RKO (cell line): ENCODE measurements around the gene CLMP.
"Not testable (repeated sequence)": the region's sequence is repeated elsewhere in the genome, so short reads cannot be mapped to it uniquely, and the experiment has no call there.

ENCODE experiments used
- DNase-seq: peaks from one replicate; pipeline ENCODE4 v3.0.0-alpha.2; 2016; ENCODE audit warnings: low spot score

The CLMP gene

DNA sequence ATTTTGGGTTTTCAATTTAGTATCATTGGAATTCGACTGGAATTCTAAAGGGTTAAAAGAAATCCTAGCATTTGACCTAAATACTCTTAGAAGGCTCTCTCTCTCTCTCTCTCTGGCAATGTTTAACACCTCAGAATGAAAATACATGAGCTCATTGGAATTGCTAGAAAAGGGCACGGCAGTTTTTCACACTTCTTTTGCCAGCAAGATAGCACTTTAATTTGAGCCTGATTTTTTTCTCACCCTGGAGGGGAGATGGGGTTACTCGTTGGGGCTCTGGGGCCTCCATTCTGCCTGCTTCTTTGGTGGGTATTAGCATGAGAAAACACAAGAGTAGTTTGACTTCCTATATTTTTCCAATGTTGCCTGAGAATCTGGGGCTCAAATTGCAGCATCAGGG, 22.8 kb upstream of the CLMP start:
- no peak for DNase-seq

DNA sequence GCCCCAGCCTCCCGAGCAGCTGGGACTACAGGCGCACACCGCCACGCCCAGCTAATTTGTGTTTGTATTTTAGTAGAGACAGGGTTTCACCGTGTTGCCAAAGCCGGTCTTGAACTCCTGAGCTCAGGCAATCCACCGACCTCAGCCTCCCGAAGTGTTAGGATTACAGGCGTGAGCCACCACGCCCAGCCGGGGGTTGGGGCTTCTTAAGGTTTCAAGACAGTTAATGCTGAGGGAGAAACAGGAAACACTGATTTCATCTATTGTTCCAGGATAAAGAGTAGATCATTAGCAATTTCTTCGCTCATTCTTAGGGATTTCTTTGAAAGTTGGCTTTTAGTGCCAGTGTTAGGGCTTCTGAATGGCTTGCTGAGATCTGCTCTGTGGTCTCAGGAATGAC, 21.2 kb upstream of the CLMP start:
- no peak for DNase-seq

DNA sequence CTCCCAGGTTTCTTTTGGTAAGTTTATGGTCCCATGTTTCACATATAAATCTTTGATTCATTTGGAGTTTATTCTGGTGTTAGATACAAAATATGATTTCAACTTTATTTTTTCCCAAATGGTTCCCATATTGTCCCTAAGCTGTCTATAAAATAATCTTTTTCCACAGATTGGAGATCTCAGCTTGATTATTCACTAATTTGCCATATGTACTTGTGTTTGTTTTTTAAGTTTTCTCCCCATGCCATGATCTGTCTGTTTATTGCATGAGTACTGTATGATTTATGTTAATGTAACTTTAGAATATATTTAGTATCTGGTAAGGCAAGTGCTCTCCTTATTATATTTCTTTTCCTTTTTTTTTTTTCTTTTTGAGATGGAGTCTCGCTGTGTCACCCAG, 19.9 kb upstream of the CLMP start:
- DNase-seq: no peak

DNA sequence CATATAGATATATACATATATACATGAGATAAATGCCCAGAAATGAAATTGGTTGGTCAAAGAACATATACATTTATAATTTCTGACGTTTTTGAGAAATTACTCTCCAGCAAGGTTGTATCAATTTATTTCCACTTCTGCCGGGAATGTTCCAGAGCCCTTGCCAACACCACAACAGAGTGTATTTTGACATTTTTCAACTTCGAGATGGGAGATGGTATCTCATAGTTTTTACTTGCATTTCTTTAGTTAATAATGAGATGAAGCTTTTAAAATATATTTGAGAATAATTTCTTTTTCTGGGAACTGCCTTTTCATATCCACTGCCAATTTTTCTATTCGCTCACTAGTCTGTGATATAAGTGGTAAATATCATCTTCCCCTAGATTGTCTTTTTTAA, 19.3 kb upstream of the CLMP start:
- DNase-seq: no peak

DNA sequence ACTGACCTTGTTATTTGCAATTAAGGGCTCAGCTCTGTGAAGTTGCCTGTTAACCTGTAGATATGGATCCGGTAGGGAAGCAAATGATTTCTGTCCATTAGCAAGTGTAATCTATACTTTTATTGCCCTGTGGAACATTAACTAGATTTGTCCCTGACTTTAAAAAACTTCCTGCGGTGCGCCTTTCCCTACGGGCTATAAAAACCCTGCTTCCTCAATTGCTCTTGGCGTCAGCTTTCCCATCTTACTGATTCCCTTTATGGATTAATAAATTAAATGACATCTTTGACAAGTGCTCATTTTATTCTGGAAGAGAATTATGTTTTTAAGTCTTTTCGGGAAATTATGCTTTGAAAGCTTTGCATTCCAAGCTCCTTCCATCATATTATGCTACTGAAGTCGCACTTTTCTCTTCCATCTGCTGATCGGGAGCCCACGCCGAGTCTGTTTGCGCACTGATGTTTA, 18.3 kb upstream of the CLMP start:
- no peak for DNase-seq

DNA sequence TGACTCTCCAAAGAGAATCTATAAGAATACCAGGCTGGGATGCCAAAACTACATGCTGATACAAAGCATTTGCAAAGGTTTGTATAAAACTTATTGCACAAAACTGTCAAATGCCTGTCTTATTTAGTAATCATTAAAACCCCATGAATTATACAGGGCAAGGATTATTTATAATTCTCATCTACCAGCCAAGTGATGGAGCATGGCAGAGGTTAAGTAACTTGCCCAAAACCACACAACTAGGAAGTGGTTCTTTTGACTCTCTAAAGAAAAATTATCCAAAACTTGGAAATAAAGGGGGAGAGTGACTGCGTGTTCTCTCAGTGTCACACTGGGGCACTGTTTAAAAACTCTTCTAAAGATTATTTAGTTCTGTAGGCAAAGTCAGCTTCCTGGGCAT, 17.4 kb upstream of the CLMP start:
- no peak for DNase-seq

DNA sequence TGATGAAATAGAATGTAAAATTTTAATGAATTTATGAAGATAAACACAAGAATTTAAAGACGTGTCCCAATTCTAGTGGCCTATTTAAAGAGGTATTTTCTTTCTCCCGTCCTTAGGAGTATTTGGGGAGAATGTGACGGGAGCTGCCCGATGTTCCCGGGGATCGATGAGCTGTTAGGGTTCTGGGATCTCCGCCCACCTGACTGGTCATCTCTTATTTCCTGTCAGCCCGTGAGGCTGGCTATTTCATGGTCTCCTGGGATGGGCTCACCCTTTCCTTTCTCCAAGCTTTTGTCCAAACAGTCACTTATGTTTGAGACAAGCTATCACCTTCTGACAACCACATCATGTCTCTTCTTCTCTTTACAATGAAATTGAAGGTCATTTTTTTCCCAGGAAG, 16.9 kb upstream of the CLMP start:
- DNase-seq: no peak

DNA sequence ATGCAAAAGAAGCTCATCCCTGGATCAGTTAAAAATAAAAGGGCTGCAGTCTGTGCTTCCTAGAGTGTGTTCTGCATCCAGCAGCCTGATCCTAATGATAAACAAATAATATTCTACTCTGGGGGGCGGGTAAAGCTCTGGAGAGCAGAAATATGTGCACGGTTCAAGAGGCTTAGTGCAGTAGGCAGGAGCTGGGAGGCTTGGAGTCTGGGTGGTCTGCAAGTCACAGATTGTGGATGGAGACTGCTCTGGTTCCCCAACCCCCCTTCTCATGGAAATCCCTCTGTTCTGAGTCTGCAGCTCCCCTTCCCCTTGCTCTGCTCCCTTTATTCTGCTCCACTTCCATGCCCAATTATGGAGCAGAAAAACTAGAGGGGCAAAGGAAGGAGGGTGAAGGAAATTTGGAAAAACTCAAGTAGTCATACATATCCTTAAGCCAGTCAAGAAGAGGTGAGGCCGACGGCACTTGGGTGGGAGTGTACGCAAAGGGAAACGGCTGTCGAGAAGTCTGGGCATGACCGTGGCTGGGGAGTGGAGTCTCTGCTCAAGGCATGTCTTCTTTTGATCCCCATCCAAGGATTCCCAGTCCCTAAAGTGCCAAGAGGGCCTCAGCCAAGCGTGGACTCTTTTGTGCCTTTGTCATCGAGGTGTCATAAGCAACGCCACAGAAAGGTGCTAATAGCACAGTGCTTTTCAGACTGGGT, 16.3 kb upstream of the CLMP start:
- DNase-seq: no peak

DNA sequence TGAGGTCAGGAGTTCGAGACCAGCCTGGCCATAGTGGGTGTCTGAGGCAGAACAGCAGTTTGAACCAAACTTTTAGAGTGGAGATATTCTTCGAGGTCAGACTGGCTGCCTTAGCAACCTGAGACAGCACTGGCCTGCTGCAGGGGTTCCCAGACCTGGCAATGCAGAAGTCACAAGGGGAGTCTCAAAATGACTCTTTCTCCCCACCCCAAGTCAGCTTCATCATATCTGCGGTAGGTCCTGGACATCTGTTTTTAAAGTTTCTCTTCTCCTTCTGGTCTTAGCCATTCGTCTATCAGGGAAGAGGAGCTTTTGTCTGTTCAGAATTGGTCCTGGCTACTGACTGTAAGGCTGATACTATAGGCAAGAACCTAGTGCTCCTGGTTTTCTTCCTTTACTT, 14.5 kb upstream of the CLMP start:
- DNase-seq: no peak

DNA sequence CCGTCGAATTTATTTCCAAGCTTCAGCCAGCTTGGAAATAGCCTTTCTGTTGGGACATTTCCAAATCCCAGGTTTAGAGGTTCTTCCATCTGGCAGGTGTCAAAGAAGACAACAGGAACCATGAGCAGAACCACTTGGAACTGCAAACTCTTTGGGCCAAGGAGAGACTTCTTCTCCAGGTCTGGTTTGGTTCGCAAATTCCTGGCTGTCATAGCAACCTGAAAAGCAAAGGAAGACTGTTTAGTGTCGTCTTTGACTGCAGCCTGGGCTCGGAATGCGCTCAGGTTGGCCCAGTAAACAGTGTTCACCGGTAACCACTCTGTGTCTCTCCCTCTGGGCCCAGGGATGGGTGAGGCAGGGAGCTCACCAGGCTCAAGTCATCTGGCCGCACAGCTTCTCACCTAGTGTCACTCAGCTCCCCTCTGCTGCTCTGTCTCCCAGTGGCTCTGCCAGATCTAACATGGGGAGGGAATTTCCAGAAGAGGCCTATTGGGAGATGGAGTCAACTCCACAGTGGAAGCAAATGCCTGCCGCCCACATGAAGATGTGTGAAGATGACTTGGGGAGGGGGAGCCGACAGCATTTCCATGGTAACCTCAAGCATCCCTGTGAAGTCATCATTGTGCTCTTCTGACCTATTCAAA, 11.9 kb upstream of the CLMP start:
- no peak for DNase-seq

DNA sequence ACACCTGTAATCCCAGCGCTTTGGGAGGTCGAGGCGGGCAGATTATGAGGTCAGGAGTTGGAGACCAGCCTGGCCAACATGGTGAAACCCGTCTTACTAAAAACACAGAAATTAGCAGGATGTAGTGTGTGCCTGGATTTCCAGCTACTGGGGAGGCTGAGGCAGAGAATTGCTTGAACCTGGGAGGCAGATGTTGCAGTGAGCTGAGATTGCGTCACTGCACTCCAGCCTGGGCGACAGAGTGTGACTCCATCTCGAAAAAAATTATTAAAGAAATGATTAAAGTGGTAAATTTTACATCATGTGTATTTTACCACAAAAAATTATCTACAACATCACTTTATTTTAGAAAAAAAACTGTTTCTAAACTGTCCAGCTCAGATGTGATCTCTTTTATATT, 11.0 kb upstream of the CLMP start:
- DNase-seq: not testable (repeated sequence)

DNA sequence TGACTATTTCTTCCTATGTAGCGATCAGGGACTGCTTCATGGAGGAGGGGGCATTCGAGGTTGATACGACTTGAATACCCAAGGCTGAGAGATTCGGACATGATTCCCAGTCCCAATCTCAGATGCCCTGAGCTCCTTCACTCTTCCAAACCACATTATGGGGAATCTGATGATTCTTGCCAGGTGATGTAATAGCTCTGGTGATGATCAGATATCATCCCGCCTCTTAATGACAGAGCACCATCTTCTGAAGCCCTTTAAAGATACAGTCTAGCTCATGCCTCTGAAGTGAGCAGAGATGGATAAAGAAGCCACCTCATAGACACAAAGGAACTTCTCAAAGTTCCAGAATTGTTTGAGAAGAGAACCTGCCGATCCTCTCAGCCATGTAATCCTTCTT, 8.9 kb upstream of the CLMP start:
- no peak for DNase-seq

DNA sequence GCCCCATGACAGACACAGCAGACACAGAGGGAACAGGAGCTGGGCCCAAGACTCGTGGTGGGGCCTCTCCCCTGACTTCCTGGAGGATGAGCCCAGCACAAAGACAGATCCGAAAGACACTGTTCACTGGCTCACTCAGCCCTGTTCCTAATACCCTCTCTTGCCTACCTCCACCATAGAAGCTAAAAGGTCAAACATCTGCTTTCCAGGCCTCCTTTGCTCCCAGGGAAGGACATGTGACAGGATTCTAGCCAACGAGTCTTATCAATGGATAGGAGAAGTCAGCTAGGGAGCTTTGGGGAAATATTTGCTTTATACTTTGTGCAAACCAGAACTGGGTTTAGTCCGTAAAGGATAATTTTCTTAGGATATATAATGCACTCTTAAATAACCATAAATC, 8.4 kb upstream of the CLMP start:
- no peak for DNase-seq

DNA sequence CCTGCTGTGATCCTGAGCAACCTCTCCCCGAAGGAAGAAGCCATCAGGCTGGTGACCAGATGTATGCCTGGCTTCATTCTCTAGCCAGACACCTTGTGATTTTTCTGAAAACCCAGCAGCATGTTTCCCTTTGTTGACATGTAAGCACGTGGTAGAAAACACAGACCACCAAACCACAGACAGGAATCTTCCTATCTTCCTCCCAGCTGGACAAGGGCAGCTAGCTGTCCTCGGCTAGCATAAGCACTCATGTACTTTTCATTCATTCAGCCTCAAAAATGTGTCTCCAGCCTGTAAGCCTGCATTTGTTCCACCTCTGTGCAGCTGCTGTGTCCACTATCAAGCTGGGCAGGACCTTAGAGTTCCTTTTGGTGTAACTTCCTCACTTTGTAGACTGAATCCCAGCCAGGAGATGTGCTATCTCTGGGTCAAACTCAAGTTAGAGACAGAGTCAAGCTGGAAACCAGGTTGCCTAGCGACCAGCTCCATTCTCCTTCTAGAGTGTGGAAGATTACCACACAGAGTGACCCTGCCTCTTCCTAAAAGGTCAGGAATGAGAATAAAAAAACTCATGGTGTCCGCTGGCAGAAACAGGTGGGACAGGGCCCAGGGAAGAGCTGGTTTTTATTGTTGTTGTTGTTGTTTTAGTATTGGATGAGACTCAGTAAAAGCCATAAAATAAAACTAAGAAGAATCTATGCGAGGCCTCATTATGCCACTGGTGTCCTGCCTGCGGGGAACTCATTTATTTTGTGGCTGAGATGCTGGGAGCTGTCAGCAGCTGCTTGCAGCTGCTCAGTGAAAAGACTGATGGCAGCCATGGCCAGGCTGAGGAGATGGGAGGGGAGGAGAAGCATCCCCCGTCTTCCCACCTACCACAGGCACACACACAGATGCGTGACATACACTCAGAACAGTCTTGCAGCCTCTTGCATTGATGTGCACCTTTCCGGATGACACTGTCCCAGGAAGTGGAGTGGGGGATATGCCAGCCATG, 7.4 kb upstream of the CLMP start:
- DNase-seq: no peak

DNA sequence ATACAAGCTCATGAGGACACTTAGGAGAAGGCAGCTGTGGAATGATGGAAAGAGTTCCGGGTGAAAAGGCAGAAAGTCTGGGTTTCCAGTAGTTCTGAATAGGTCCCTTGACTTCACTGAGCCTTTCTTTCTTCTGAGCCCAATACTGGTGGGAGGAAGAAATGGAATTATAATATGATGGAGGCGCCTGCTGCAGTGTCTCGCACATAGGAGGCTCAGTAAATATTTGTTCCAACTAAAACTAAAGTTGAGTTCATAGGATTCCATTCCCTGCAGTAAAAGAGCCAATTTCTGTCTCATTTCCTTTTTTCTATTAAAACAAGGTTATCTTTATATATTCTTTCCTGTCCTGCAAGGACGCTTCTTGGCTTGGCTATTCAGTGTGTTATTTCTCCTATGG, 5.2 kb upstream of the CLMP start:
- DNase-seq: no peak

DNA sequence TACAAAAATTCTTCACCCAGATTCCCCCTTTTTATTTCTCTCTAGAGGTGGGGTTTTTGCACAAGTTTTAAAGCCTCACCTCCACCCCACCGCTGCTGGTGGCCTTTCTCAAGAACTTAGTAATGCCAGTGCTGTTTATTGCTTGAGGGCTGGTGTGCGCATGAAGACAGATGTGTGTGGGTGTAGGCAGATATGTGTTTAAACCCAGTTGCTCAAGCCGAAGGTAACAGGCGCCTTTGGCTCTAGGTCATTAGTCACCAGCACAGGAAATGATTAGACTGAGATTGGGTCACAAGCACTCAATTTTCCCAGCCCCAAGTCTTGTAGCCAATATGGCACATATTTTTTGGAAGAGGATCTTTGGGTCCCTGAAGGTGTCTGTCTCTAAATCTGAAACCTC, 2.7 kb upstream of the CLMP start:
- DNase-seq: peak; percentile 75

DNA sequence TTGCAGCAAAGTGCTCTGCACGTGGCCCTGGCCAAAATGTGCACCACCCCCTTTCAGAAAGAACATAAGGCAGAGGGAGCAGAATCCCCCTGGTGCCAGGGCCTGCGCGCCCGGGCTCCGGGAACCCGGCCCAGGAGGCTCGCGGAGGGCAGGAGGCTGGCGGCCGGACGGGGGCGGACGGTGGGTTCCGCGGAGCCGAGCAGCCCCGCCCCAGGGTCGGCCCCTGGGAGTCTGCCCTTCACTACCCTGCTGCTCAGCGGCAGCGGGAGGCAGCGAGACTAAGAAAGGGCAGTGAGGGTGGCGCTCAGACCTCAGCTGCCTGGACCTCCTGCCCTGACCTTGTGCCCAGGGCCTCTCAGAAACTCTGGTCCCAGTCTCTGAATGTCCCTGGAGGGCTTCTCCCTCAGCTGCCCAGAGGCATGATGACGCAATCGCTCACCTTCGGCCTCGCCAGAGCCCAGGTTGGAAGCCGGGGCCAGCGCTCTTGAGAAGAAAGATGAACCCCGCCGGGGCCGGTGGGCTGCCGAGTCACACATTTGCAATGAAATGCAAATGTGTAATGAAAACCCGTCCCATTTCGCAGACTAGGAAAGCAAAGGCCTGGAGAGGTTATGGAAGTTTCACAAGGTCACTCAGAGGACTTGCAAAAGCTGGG, 1.1 kb upstream of the CLMP start:
- DNase-seq: no peak

DNA sequence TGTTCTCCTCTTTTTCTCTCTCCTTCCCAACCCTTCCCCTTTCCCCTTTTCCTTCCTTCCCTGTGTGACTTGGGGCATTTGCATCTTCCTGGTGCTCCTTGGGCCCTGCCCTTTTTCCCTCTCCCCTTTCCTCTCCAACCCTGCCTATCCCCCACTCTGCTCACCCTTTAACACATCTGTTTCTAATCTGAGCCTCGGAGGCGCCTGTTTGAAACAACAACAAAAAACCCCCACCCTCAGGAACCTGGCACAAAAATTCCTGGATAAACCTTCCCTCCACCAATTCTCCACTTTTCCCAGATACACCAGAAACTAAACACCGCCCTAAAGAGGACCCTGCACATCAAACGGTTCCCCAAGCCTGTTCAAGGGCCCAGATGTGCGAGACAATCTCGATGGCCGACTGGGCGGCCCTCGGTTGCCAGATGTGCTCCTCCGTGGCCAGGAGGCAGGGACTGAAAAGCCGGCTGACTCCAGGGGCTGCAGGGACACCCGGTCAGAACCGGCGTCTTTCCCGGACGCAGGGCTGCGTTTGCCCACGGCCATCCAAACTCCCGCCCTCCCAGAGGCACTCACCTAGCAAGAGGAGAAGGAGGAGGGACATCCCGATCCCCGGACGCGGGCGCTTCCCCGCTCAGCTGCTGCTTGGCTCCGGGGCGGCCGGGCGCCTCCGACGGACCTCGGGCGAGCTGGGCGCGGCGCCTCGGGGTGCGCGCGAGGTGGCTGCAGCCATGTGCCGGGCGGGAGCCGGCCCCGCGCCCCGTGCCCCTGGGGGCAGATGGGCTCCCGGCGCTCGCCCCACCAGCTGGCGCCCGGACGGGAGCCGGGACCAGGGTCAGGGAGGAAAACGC, 486 bp downstream of the CLMP start:
- no peak for DNase-seq

DNA sequence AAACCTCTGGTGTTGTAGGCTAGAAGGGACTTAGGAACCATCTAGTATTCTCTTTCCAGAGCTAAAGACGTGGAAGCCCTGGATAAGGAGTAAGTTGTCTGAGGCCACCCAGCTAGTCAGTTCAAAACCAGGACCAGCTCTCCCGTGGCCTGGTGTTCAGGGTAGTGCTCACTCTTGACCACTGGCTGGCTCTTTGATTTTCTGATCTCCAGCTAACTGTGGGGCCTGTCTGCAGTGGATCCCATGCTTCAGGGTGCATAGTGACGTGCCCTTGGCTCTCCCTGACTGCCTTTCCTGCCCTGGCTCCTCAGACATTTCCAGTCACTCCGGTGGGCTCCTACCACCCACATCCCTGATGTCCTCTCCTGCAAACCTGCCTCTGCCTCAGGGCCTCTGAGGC, 1.3 kb downstream of the CLMP start:
- no peak for DNase-seq

DNA sequence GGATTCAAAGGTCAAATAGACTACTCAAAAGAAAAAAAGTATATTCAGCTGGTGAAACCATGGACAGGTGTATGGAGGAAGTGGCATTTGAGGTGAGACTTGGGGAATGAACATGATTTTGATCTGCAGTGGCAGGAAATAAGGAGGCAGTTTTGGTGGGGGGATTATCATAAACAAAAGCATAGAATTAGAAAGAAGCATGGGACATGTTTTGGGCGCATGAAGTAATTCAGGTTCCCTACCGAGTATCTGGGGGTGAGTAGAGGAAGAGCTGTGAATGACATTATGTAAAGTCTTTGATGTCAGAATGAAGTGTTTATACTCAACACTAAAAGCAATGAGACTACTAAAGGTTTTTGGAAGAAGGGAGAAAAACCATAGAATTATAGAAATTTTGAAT, 3.1 kb downstream of the CLMP start:
- no peak for DNase-seq

DNA sequence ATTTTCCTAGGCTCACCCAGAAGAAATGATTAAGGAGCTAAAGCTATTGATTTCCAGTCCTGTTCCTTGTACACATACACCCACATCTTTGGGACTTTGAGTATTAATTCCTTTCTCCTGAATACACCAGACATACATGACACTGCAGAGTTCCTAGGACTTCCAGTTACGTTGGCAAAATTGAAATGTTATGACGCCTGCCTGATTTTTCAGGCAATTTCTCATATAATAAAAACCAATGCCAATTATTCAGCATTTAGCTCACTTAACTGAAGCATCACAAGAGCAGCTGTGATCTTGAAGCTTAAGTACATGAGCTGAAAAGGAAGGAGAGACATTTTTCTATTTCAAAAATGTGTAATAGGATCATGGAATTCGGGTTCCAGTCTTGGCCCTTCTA, 4.5 kb downstream of the CLMP start:
- DNase-seq: no peak
